Omental fat pad (tissue), 4 donors: ENCODE results near the gene CREB3. TPM values are rescaled to one million over a fixed set of nuclear protein-coding genes. Genes with fewer than 3 reads are reported as not detected.

Experiments used
- ATAC-seq: fragments of 150-250 bp; one replicate; pipeline ENCODE4 v1.9.1; 2016; ENCODE audit warnings: mild to moderate bottlenecking, moderate library complexity; ENCODE audit not compliant: low FRiP score
- DNase-seq: peaks from one replicate; pipeline ENCODE4 v3.0.0-alpha.2; 2019; ENCODE audit warnings: low spot score
- CTCF ChIP-seq, 3 donors: fragments of 450-650 bp; IDR thresholded peaks; one replicate each; pipeline ENCODE4 v1.5.1; 2016 to 2017; ENCODE audit warnings: antibody characterized with exemption in 3 of 3, mild to moderate bottlenecking in 3 of 3, moderate library complexity in 2 of 3
- total RNA-seq, 4 donors: library from RNA; depleted of rRNA; stranded (reverse); fragments of >200 nt; gene quantifications; one replicate each; pipeline ENCODE4 v1.1.0, GENCODE V29; 2016

Gene CREB3
- total RNA-seq, 4 donors from 2014 or later = 43.2 to 48.3 (median 45.8) TPM

GRCh38 chr9:35754264-35754663 lies 21.8 kb downstream of the CREB3 start, which contains the start of gene MSMP:
MSMP (minus strand) TSS chr9:35754276; CDS start chr9:35754129, 147 bp downstream.
- no peak for ATAC-seq
- no peak for DNase-seq
- TF ChIP-seq CTCF (IDR thresholded peaks at IDR 0.05) = no peak

GRCh38 chr9:35755071-35755470 lies 22.6 kb downstream of the CREB3 start:
- no peak for TF ChIP-seq CTCF (IDR thresholded peaks at IDR 0.05)
- no peak for ATAC-seq
- DNase-seq = no peak

- DNase-seq (no peak), ATAC-seq (peak; percentile 88)
- TF ChIP-seq CTCF (IDR thresholded peaks at IDR 0.05) = no peak
Observed at GRCh38 chr9:35756275-35757225, 24.1 kb downstream of the CREB3 start.

- ATAC-seq = peak; percentile 74
- no peak for DNase-seq
- TF ChIP-seq CTCF (IDR thresholded peaks at IDR 0.05) = no peak
Observed at GRCh38 chr9:35757226-35757891, 24.9 kb downstream of the CREB3 start.

GRCh38 chr9:35757892-35758275 lies 25.4 kb downstream of the CREB3 start:
- no peak for TF ChIP-seq CTCF (IDR thresholded peaks at IDR 0.05)
- no peak for ATAC-seq
- no peak for DNase-seq

- DNase-seq = no peak
- no peak for TF ChIP-seq CTCF (IDR thresholded peaks at IDR 0.05)
- no peak for ATAC-seq
Observed at GRCh38 chr9:35758475-35759050, 26.1 kb downstream of the CREB3 start.
